K562 (cell line): ENCODE data around the gene GPT2. TPM values are rescaled to one million over a fixed set of nuclear protein-coding genes. Genes with fewer than 3 reads are reported as not detected.

Experiments
- ATAC-seq: fragments of 200-7000 bp; cut with Tn5 transposase; 3 replicates; pipeline ENCODE4 v1.9.1; 2020; ENCODE audit warnings: moderate library complexity
- BruUV-seq: library from RNA; stranded (reverse); fragments of 400-500 nt; replicated peaks from 2 replicates; lab custom pipeline; 2021; lab: Mats Ljungman, UMichigan
- CTCF ChIA-PET: fragments of 300-600 bp; formaldehyde crosslinking; extraction: SDS; loops from one replicate; lab custom pipeline; 2021; ENCODE audit warnings: low intra/inter-chr PET ratio; lab: Yijun Ruan, JAX
- POLR2A ChIA-PET: fragments of 300-600, 350-650 bp; sonication (Branson Sonifier 250); formaldehyde crosslinking; extraction: SDS; loops from one replicate; lab custom pipeline; 2021; ENCODE audit warnings: antibody characterized with exemption, inconsistent platforms; lab: Yijun Ruan, JAX
- DNase-seq, 4 experiments: peaks; one replicate each; pipeline versions ENCODE4 v3.0.0 to v3.0.0-alpha.2; 2011 to 2018; ENCODE audit warnings: low spot score in 3 of 4, mixed read lengths in 3 of 4; ENCODE audit errors: extremely low read depth in 1 of 4
- FAIRE-seq: peaks from 2 replicates; lab custom pipeline; 2011; peaks lifted over from hg19 to GRCh38; lab: Jason Lieb, UNC
- H2AFZ ChIP-seq: 2 replicates; pipeline ENCODE4 v1.6.0; 2011; ENCODE audit warnings: low read depth, low read length, control low read depth, inconsistent platforms
- H3K27ac ChIP-seq: fragments of 200-600 bp; 3 replicates; pipeline ENCODE4 v1.8.0; 2011; ENCODE audit warnings: low read depth, mild to moderate bottlenecking, control low read depth, inconsistent platforms, low read length, moderate library complexity, mixed read lengths; ENCODE audit errors: extremely low read depth
- H3K27me3 ChIP-seq, 2 experiments: fragments of 300-600 bp in 1 of 2; 2 replicates in 1 of 2; 3 replicates in 1 of 2; pipeline versions ENCODE4 v1.6.0 to v1.8.0; 2011; ENCODE audit warnings: inconsistent platforms in 2 of 2, low read length in 2 of 2, mild to moderate bottlenecking in 1 of 2, mixed read lengths in 1 of 2, moderate library complexity in 1 of 2; ENCODE audit not compliant: control insufficient read depth in 2 of 2, insufficient read depth in 2 of 2
- H3K36me3 ChIP-seq: fragments of 300-600 bp; 3 replicates; pipeline ENCODE4 v1.8.0; 2011; ENCODE audit warnings: mild to moderate bottlenecking, low read length, inconsistent platforms; ENCODE audit not compliant: control insufficient read depth, insufficient read depth
- H3K4me1 ChIP-seq, 2 experiments: fragments of 200-600 bp in 1 of 2; replicated peaks in 1 of 2; 2 replicates in 1 of 2; 3 replicates in 1 of 2; pipeline versions ENCODE4 v1.5.1 to v1.8.0; 2011; ENCODE audit warnings: inconsistent platforms in 2 of 2, low read length in 2 of 2, mild to moderate bottlenecking in 1 of 2, mixed read lengths in 1 of 2, moderate library complexity in 1 of 2; ENCODE audit not compliant: control insufficient read depth in 2 of 2, insufficient read depth in 2 of 2
- H3K4me2 ChIP-seq: 2 replicates; pipeline ENCODE4 v1.6.1; 2011; ENCODE audit warnings: low read length, control low read depth, inconsistent platforms, mixed read lengths; ENCODE audit not compliant: insufficient read depth
- H3K4me3 ChIP-seq: fragments of 200-600 bp; sonication (generic), shearing (Covaris generic); 2 replicates; pipeline ENCODE4 v1.5.1; 2016; ENCODE audit warnings: control low read depth, inconsistent platforms
- H3K79me2 ChIP-seq: fragments of 200-600 bp; 3 replicates; pipeline ENCODE4 v1.8.0; 2011; ENCODE audit warnings: low read length, inconsistent platforms; ENCODE audit not compliant: control insufficient read depth, insufficient read depth
- H3K9ac ChIP-seq, 2 experiments: 2 replicates each; pipeline versions ENCODE4 v1.6.0 to v1.6.1; 2011; ENCODE audit warnings: low read depth in 2 of 2, low read length in 2 of 2, control low read depth in 1 of 2, inconsistent platforms in 1 of 2, mild to moderate bottlenecking in 1 of 2, mixed read lengths in 1 of 2; ENCODE audit not compliant: insufficient read depth in 1 of 2
- H3K9me1 ChIP-seq: one replicate; pipeline ENCODE4 v1.6.0; 2011; ENCODE audit warnings: inconsistent platforms, mild to moderate bottlenecking, low read length, moderate library complexity; ENCODE audit not compliant: control insufficient read depth, insufficient read depth
- H3K9me3 ChIP-seq: replicated peaks from 2 replicates; pipeline ENCODE4 v1.5.1; 2011; ENCODE audit warnings: low read depth, low read length, inconsistent platforms; ENCODE audit not compliant: control insufficient read depth, insufficient read depth
- H4K20me1 ChIP-seq: replicated peaks from 2 replicates; pipeline ENCODE4 v1.6.1; 2011; ENCODE audit warnings: low read length, inconsistent platforms, mixed read lengths; ENCODE audit not compliant: control insufficient read depth, insufficient read depth
- E2F3 ChIP-seq: fragments of 250-450 bp; sonication (Bioruptor Pico); IDR thresholded peaks from 2 replicates; pipeline ENCODE4 v1.4.0; 2020; ENCODE audit warnings: mild to moderate bottlenecking
- L3MBTL2 ChIP-seq: fragments of 450-650 bp; IDR thresholded peaks from 2 replicates; pipeline ENCODE4 v1.6.1; 2016; ENCODE audit warnings: mild to moderate bottlenecking, moderate library complexity
- RB1 ChIP-seq: fragments of 450-650 bp; IDR thresholded peaks from 2 replicates; pipeline ENCODE4 v1.6.1; 2017; ENCODE audit warnings: low read depth, mild to moderate bottlenecking
- RBM34 ChIP-seq: fragments of 200-400 bp; formaldehyde crosslinking; IDR thresholded peaks from 2 replicates; pipeline ENCODE4 v1.6.1; 2018; ENCODE audit warnings: low read length, borderline replicate concordance; ENCODE audit not compliant: insufficient read depth
- SMARCA4 ChIP-seq: fragments of 450-650 bp; IDR thresholded peaks from 2 replicates; pipeline ENCODE4 v1.6.1; 2016
- SP1 ChIP-seq: sonication (generic); formaldehyde crosslinking; IDR thresholded peaks from 2 replicates; pipeline ENCODE4 v1.8.1; 2022; ENCODE audit warnings: mild to moderate bottlenecking, missing genetic modification reagents
- TAF1 ChIP-seq: IDR thresholded peaks from 2 replicates; pipeline ENCODE4 v1.6.1; 2011; ENCODE audit warnings: mild to moderate bottlenecking, low read length, moderate library complexity; ENCODE audit not compliant: insufficient read depth, control insufficient read depth, severe bottlenecking; ENCODE audit errors: extremely low read depth
- ZNF699 ChIP-seq: fragments of 250-450 bp; sonication (Bioruptor Pico); IDR thresholded peaks from 2 replicates; pipeline ENCODE4 v1.8.0; 2021; ENCODE audit warnings: mild to moderate bottlenecking, moderate library complexity; ENCODE audit not compliant: insufficient replicate concordance
- ZNF766 ChIP-seq: fragments of 200-800 bp; sonication (Bioruptor generic); conservative IDR thresholded peaks from 2 replicates; pipeline ENCODE4 v1.6.1; 2016; ENCODE audit warnings: missing genetic modification characterization, missing compliant biosample characterization
- WGBS: fragments of 100-300 bp; shearing (Covaris generic); methylation state at CpG from one replicate; pipeline ENCODE4 v1.1.6; 2016; ENCODE audit warnings: low coverage, mixed read lengths; ENCODE audit not compliant: insufficient coverage; ENCODE audit errors: missing lambda C conversion rate; 5-methylcytosine and 5-hydroxymethylcytosine counted together
- in situ Hi-C: fragments of 300-500 bp; cut with MboI; formaldehyde crosslinking; loops from 4 replicates; pipeline ENCODE4 v1.15.0; 2018; ENCODE audit warnings: inconsistent platforms, mixed read lengths
- intact Hi-C: fragments of 100-400 bp; cut with micrococcal nuclease; formaldehyde crosslinking; loops from 2 replicates; pipeline ENCODE4 v1.14.2; 2022
- polyA plus RNA-seq, 8 experiments: library from polyadenylated mRNA; depleted of rRNA in 4 of 8; stranded (reverse) in 5 of 8; unstranded in 3 of 8; fragments of >200 nt; fragmentation: Nextera tagmentation in 2 of 8; fragmentation: Illumina TruSeq in 1 of 8; extraction: Ambion mirVana in 2 of 8; extraction: Trizol in 1 of 8; gene quantifications; 2 replicates each; pipeline versions ENCODE4 v1.2.1 to v1.2.3, GENCODE V29; 2011 to 2014; ENCODE audit warnings: inconsistent platforms in 1 of 8, missing spikeins in 1 of 8
- total RNA-seq, 7 experiments: library from RNA; depleted of rRNA in 6 of 7; stranded (reverse); fragments of >200 nt in 6 of 7; fragmentation: Illumina TruSeq in 2 of 7; extraction: Trizol in 2 of 7; gene quantifications; 2 replicates each; pipeline versions ENCODE4 v1.2.1 to v1.2.3, GENCODE V29; 2011 to 2021; ENCODE audit warnings: low replicate concordance in 1 of 7
- TF ChIP-seq, protein P1 (sequence below): fragments of 450-650 bp; IDR thresholded peaks from 2 replicates; pipeline ENCODE4 v1.6.1; 2018; ENCODE audit not compliant: partially characterized antibody
- TF ChIP-seq, protein P2 (sequence below): sonication (generic); IDR thresholded peaks from 2 replicates; pipeline ENCODE4 v1.6.1; 2016

The GPT2 gene
- total and polyA plus RNA-seq, 9 of the 15 experiments (the other 6 are each of a cell fraction or from before 2014, with no cell fraction given): 0.79 to 14.4 (median 5.8) TPM

DNA sequence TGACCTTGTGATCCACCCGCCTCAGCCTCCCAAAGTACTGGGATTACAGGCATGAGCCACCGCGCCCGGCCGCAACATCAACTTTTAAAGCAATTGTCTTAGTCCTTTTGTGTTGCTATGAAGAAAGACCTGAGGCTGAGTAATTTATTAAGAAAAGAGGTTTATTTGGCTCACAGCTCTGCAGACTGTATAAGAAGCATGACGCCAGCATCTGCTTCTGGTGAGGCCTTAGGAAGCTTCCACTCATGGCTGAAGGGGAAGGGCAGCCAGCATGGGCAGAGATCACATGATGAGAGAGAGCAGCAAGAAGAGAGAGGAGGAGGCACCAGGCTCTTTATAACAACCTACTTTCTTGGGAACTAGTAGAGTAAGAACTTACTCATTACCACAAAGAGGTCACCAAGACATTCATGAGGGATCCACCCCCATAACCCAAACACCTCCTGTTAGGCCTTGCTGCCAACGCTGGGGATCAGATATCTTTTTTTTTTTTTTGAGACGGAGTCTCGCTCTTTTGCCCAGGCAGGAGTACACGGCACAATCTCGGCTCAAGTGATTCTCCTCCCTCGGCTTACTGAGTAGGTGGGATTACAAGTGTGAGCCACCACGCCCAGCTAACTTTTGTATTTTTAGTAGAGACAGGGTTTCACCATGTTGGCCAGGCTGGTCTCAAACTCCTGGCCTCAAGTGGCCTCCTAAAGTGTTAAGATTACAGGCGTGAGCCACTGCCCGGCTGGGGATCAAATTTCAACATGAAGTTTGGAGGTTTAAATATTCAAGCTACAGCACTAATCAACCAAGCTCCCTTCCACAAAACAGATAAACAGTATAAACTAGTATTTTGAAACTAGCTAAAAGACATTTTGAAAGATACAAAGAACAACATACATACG is 21.4 kb upstream of the GPT2 start:
- no TSS peak for BruUV-seq
- H3K9ac ChIP-seq: no peak overlapping the region
- no peaks in the 10 kb centered on the region for H3K9me1 ChIP-seq
- TF ChIP-seq E2F3 (CRISPR knock-in tag) (no peak), TAF1 (no peak), RB1 (no peak), SP1 (no peak), SMARCA4 (no peak), L3MBTL2 (peak; percentile 51), RBM34 (no peak), ZNF699 (CRISPR knock-in tag) (no peak), ZNF766 (peak; percentile 78)
- TF ChIP-seq, protein P1, sequence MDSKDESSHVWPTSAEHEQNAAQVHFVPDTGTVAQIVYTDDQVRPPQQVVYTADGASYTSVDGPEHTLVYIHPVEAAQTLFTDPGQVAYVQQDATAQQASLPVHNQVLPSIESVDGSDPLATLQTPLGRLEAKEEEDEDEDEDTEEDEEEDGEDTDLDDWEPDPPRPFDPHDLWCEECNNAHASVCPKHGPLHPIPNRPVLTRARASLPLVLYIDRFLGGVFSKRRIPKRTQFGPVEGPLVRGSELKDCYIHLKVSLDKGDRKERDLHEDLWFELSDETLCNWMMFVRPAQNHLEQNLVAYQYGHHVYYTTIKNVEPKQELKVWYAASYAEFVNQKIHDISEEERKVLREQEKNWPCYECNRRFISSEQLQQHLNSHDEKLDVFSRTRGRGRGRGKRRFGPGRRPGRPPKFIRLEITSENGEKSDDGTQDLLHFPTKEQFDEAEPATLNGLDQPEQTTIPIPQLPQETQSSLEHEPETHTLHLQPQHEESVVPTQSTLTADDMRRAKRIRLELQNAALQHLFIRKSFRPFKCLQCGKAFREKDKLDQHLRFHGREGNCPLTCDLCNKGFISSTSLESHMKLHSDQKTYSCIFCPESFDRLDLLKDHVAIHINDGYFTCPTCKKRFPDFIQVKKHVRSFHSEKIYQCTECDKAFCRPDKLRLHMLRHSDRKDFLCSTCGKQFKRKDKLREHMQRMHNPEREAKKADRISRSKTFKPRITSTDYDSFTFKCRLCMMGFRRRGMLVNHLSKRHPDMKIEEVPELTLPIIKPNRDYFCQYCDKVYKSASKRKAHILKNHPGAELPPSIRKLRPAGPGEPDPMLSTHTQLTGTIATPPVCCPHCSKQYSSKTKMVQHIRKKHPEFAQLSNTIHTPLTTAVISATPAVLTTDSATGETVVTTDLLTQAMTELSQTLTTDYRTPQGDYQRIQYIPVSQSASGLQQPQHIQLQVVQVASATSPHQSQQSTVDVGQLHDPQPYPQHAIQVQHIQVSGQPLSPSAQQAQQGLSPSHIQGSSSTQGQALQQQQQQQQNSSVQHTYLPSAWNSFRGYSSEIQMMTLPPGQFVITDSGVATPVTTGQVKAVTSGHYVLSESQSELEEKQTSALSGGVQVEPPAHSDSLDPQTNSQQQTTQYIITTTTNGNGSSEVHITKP: peak; percentile 79
- TF ChIP-seq, protein P2, sequence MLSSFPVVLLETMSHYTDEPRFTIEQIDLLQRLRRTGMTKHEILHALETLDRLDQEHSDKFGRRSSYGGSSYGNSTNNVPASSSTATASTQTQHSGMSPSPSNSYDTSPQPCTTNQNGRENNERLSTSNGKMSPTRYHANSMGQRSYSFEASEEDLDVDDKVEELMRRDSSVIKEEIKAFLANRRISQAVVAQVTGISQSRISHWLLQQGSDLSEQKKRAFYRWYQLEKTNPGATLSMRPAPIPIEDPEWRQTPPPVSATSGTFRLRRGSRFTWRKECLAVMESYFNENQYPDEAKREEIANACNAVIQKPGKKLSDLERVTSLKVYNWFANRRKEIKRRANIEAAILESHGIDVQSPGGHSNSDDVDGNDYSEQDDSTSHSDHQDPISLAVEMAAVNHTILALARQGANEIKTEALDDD: peak; percentile 35; the same call in 1 of the 2 replicates
- TF ChIP-seq, all 486 proteins: peak for 4
- H4K20me1 ChIP-seq: peaks cover 3% of the 10 kb centered on the region
- ATAC-seq: no peak
- no peaks in the 10 kb centered on the region for H3K9me3 ChIP-seq
- no peaks in the 10 kb centered on the region for H3K79me2 ChIP-seq
- no peak for DNase-seq
- ChIA-PET CTCF (no interaction called here), POLR2A (interaction anchor here (0.7 to 1.4 kb wide), 3 partner anchors 9 to 217 kb away, joined by 3 to 5 read pairs (median 4); no protein-coding TSS in a partner anchor)
- no peak overlapping the region for H3K27ac ChIP-seq
- H3K4me1 ChIP-seq: no peaks in the 10 kb centered on the region; a peak in 1 of 5 replicates
- no peak overlapping the region for H3K4me3 ChIP-seq
- in situ Hi-C loops: no loop called here
- H3K27me3 ChIP-seq: no peaks in the 10 kb centered on the region; a peak in 1 of 5 replicates
- no peak for FAIRE-seq
- no peaks in the 10 kb centered on the region for H3K36me3 ChIP-seq
- intact Hi-C loops: no loop called here
- 51% methylated on average over 16 of the region's 16 CpGs for WGBS
- no peak overlapping the region for H2AFZ ChIP-seq
- no peak overlapping the region for H3K4me2 ChIP-seq
